HS-27A (cell line): ENCODE measurements around the gene F2RL2.

ENCODE experiments used
- DNase-seq: peaks from one replicate; pipeline ENCODE4 v3.0.0-alpha.2; 2012; ENCODE audit warnings: low read depth, missing footprints

Gene F2RL2

GRCh38 chr5:76622973-76623596 is at the start of gene F2RL2:
TSS of gene F2RL2 (minus strand) at chr5:76623403. CDS start at chr5:76623230, 173 bp downstream.
- no peak for DNase-seq

- no peak for DNase-seq
These were observed 49.0 kb upstream of the F2RL2 start for GRCh38 chr5:76672242-76672641.

GRCh38 chr5:76670508-76670907 is 47.3 kb upstream of the F2RL2 start:
- no peak for DNase-seq

GRCh38 chr5:76669245-76669644 is 46.0 kb upstream of the F2RL2 start:
- no peak for DNase-seq

- DNase-seq, result no peak
These were observed 44.3 kb upstream of the F2RL2 start for GRCh38 chr5:76667495-76667894.

GRCh38 chr5:76664079-76664478 is 40.9 kb upstream of the F2RL2 start:
- DNase-seq, result no peak

- no peak for DNase-seq
These were observed 40.4 kb upstream of the F2RL2 start for GRCh38 chr5:76663573-76663972.

GRCh38 chr5:76662521-76662920 is 39.3 kb upstream of the F2RL2 start:
- no peak for DNase-seq

GRCh38 chr5:76660360-76660759 is 37.2 kb upstream of the F2RL2 start:
- DNase-seq, result no peak

GRCh38 chr5:76657683-76658311 is 34.6 kb upstream of the F2RL2 start:
- DNase-seq, result no peak

GRCh38 chr5:76657091-76657490 is 33.9 kb upstream of the F2RL2 start:
- no peak for DNase-seq

- no peak for DNase-seq
These were observed 29.7 kb upstream of the F2RL2 start for GRCh38 chr5:76652809-76653414.

GRCh38 chr5:76649140-76649539 is 25.9 kb upstream of the F2RL2 start:
- no peak for DNase-seq

GRCh38 chr5:76643371-76643770 is 20.2 kb upstream of the F2RL2 start:
- no peak for DNase-seq

GRCh38 chr5:76642390-76643040 is 19.3 kb upstream of the F2RL2 start:
- no peak for DNase-seq

- no peak for DNase-seq
These were observed 18.4 kb upstream of the F2RL2 start for GRCh38 chr5:76641514-76642120.

GRCh38 chr5:76638479-76638878 is 15.3 kb upstream of the F2RL2 start:
- DNase-seq, result no peak

- no peak for DNase-seq
These were observed 14.3 kb upstream of the F2RL2 start for GRCh38 chr5:76637490-76637889.

- no peak for DNase-seq
These were observed 11.5 kb upstream of the F2RL2 start for GRCh38 chr5:76634661-76635060.

GRCh38 chr5:76626738-76627137 is 3.5 kb upstream of the F2RL2 start:
- DNase-seq, result no peak

GRCh38 chr5:76625087-76625815 is 2.0 kb upstream of the F2RL2 start:
- DNase-seq, result no peak

GRCh38 chr5:76622076-76622475 is 1.1 kb downstream of the F2RL2 start:
- no peak for DNase-seq
